K562 (cell line): ENCODE results near the gene AQP9. TPM values are rescaled to one million over a fixed set of nuclear protein-coding genes. Genes with fewer than 3 reads are reported as not detected.

Source experiments
- ATF7 ChIP-seq: fragments of 450-650 bp; IDR thresholded peaks from 2 replicates; pipeline ENCODE4 v1.7.1; 2014; ENCODE audit warnings: mild to moderate bottlenecking, moderate library complexity
- BMI1 ChIP-seq: fragments of 150-350 bp; IDR thresholded peaks from 2 replicates; pipeline ENCODE4 v1.6.1; 2014; ENCODE audit warnings: low read length
- CC2D1A ChIP-seq: fragments of 450-650 bp; IDR thresholded peaks from 2 replicates; pipeline ENCODE4 v1.6.1; 2017; ENCODE audit warnings: mild to moderate bottlenecking
- MBD2 ChIP-seq: sonication (generic); IDR thresholded peaks from 2 replicates; pipeline ENCODE4 v1.6.1; 2016; ENCODE audit warnings: low read depth, borderline replicate concordance
- MCM3 ChIP-seq: fragments of 450-650 bp; IDR thresholded peaks from 2 replicates; pipeline ENCODE4 v1.6.1; 2016
- MED1 ChIP-seq: sonication (generic); formaldehyde crosslinking; IDR thresholded peaks from 2 replicates; pipeline ENCODE4 v1.8.1; 2023; ENCODE audit warnings: missing genetic modification reagents, borderline replicate concordance
- RBM34 ChIP-seq: fragments of 200-400 bp; formaldehyde crosslinking; IDR thresholded peaks from 2 replicates; pipeline ENCODE4 v1.6.1; 2018; ENCODE audit warnings: low read length, borderline replicate concordance; ENCODE audit not compliant: insufficient read depth
- SNRNP70 ChIP-seq: fragments of 200-400 bp; formaldehyde crosslinking; optimal IDR thresholded peaks from 2 replicates; pipeline ENCODE3; 2017; ENCODE audit warnings: low read depth, low read length
- STAT5B ChIP-seq: fragments of 250-450 bp; sonication (Bioruptor Pico); IDR thresholded peaks from 2 replicates; pipeline ENCODE4 v1.8.0; 2021; ENCODE audit warnings: mild to moderate bottlenecking, inconsistent platforms
- TAF1 ChIP-seq: IDR thresholded peaks from 2 replicates; pipeline ENCODE4 v1.6.1; 2011; ENCODE audit warnings: mild to moderate bottlenecking, low read length, moderate library complexity; ENCODE audit not compliant: insufficient read depth, control insufficient read depth, severe bottlenecking; ENCODE audit errors: extremely low read depth
- ZNF239 ChIP-seq: fragments of 250-450 bp; sonication (Bioruptor Pico); IDR thresholded peaks from 2 replicates; pipeline ENCODE4 v1.4.0; 2020; ENCODE audit warnings: mild to moderate bottlenecking
- ZNF384 ChIP-seq: IDR thresholded peaks from 2 replicates; pipeline ENCODE4 v1.6.1; 2012; ENCODE audit warnings: low read depth, low read length, improper control_type of control experiment
- ZNF76 ChIP-seq: fragments of 250-450 bp; sonication (Bioruptor Pico); IDR thresholded peaks from 2 replicates; pipeline ENCODE4 v1.4.0; 2020; ENCODE audit warnings: mild to moderate bottlenecking, moderate library complexity, borderline replicate concordance
- polyA plus RNA-seq, 8 experiments: library from polyadenylated mRNA; depleted of rRNA in 4 of 8; stranded (reverse) in 5 of 8; unstranded in 3 of 8; fragments of >200 nt; fragmentation: Nextera tagmentation in 2 of 8; fragmentation: Illumina TruSeq in 1 of 8; extraction: Ambion mirVana in 2 of 8; extraction: Trizol in 1 of 8; gene quantifications; 2 replicates each; pipeline versions ENCODE4 v1.2.1 to v1.2.3, GENCODE V29; 2011 to 2014; ENCODE audit warnings: inconsistent platforms in 1 of 8, missing spikeins in 1 of 8
- total RNA-seq, 7 experiments: library from RNA; depleted of rRNA in 6 of 7; stranded (reverse); fragments of >200 nt in 6 of 7; fragmentation: Illumina TruSeq in 2 of 7; extraction: Trizol in 2 of 7; gene quantifications; 2 replicates each; pipeline versions ENCODE4 v1.2.1 to v1.2.3, GENCODE V29; 2011 to 2021; ENCODE audit warnings: low replicate concordance in 1 of 7
- TF ChIP-seq, protein P1 (sequence below): fragments of 250-450 bp; sonication (Bioruptor Pico); IDR thresholded peaks from 2 replicates; pipeline ENCODE4 v1.4.0; 2020; ENCODE audit warnings: borderline replicate concordance
- TF ChIP-seq, protein P2 (sequence below): fragments of 250-450 bp; sonication (Bioruptor Pico); IDR thresholded peaks from 2 replicates; pipeline ENCODE4 v1.9.0; 2021; ENCODE audit warnings: mild to moderate bottlenecking, inconsistent platforms
- TF ChIP-seq, protein P3 (sequence below): fragments of 450-650 bp; IDR thresholded peaks from 2 replicates; pipeline ENCODE4 v1.6.1; 2016
- TF ChIP-seq, protein P4 (sequence below): fragments of 200-800 bp; sonication (Bioruptor generic); IDR thresholded peaks from 2 replicates; pipeline ENCODE4 v1.6.1; 2016; ENCODE audit warnings: missing genetic modification characterization, missing compliant biosample characterization

AQP9 gene
- total and polyA plus RNA-seq, 9 of the 15 experiments (the other 6 are each of a cell fraction or from before 2014, with no cell fraction given): 0.04 to 0.33 (median 0.07) TPM; not detected in 4

DNA sequence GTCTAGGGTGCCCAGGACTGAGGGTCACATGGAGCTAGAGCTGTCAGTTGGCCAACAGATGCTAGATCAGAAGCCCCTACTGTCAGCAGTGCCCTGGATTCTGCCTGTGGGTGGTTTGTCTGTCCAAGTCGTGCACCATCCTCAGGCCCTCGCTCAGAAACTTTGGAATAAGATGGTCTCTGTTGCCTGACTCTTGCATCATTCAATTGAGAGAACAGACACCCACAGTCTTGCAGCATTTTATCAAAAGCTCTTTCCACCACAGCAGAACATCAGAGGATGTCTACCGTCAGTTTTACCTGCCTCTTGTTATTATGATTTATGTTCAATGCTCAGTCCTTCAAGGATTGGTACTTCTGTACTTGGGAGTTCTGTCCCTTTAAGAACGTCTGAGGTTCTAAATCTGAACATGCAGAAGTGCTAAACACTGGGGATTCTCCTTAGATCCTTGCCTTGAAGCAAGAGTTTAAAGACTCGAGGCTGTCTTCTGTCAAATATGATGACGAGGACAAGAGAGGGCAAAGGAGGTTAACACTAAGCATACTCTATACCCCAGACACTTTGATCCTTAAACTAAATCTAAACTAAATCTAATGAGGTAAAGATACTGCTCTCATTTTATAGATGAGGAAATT is 4.8 kb downstream of the AQP9 start (continued):
- TF ChIP-seq TAF1 (no peak), ZNF384 (no peak), ZNF239 (peak; percentile 16), BMI1 (no peak), STAT5B (CRISPR knock-in tag) (no peak), MED1 (no peak), MCM3 (no peak), ATF7 (peak; percentile 94), MBD2 (no peak), CC2D1A (no peak), RBM34 (no peak), SNRNP70 (no peak), ZNF76 (CRISPR knock-in tag) (no peak)
- TF ChIP-seq, protein P1, sequence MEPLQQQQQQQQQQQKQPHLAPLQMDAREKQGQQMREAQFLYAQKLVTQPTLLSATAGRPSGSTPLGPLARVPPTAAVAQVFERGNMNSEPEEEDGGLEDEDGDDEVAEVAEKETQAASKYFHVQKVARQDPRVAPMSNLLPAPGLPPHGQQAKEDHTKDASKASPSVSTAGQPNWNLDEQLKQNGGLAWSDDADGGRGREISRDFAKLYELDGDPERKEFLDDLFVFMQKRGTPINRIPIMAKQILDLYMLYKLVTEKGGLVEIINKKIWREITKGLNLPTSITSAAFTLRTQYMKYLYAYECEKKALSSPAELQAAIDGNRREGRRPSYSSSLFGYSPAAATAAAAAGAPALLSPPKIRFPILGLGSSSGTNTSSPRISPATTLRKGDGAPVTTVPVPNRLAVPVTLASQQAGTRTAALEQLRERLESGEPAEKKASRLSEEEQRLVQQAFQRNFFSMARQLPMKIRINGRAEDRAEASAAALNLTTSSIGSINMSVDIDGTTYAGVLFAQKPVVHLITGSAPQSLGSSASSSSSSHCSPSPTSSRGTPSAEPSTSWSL (CRISPR knock-in tag): no peak
- TF ChIP-seq, protein P2, sequence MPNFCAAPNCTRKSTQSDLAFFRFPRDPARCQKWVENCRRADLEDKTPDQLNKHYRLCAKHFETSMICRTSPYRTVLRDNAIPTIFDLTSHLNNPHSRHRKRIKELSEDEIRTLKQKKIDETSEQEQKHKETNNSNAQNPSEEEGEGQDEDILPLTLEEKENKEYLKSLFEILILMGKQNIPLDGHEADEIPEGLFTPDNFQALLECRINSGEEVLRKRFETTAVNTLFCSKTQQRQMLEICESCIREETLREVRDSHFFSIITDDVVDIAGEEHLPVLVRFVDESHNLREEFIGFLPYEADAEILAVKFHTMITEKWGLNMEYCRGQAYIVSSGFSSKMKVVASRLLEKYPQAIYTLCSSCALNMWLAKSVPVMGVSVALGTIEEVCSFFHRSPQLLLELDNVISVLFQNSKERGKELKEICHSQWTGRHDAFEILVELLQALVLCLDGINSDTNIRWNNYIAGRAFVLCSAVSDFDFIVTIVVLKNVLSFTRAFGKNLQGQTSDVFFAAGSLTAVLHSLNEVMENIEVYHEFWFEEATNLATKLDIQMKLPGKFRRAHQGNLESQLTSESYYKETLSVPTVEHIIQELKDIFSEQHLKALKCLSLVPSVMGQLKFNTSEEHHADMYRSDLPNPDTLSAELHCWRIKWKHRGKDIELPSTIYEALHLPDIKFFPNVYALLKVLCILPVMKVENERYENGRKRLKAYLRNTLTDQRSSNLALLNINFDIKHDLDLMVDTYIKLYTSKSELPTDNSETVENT (CRISPR knock-in tag): no peak
- TF ChIP-seq, protein P3, sequence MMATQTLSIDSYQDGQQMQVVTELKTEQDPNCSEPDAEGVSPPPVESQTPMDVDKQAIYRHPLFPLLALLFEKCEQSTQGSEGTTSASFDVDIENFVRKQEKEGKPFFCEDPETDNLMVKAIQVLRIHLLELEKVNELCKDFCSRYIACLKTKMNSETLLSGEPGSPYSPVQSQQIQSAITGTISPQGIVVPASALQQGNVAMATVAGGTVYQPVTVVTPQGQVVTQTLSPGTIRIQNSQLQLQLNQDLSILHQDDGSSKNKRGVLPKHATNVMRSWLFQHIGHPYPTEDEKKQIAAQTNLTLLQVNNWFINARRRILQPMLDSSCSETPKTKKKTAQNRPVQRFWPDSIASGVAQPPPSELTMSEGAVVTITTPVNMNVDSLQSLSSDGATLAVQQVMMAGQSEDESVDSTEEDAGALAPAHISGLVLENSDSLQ: peak; percentile 94
- TF ChIP-seq, protein P4, sequence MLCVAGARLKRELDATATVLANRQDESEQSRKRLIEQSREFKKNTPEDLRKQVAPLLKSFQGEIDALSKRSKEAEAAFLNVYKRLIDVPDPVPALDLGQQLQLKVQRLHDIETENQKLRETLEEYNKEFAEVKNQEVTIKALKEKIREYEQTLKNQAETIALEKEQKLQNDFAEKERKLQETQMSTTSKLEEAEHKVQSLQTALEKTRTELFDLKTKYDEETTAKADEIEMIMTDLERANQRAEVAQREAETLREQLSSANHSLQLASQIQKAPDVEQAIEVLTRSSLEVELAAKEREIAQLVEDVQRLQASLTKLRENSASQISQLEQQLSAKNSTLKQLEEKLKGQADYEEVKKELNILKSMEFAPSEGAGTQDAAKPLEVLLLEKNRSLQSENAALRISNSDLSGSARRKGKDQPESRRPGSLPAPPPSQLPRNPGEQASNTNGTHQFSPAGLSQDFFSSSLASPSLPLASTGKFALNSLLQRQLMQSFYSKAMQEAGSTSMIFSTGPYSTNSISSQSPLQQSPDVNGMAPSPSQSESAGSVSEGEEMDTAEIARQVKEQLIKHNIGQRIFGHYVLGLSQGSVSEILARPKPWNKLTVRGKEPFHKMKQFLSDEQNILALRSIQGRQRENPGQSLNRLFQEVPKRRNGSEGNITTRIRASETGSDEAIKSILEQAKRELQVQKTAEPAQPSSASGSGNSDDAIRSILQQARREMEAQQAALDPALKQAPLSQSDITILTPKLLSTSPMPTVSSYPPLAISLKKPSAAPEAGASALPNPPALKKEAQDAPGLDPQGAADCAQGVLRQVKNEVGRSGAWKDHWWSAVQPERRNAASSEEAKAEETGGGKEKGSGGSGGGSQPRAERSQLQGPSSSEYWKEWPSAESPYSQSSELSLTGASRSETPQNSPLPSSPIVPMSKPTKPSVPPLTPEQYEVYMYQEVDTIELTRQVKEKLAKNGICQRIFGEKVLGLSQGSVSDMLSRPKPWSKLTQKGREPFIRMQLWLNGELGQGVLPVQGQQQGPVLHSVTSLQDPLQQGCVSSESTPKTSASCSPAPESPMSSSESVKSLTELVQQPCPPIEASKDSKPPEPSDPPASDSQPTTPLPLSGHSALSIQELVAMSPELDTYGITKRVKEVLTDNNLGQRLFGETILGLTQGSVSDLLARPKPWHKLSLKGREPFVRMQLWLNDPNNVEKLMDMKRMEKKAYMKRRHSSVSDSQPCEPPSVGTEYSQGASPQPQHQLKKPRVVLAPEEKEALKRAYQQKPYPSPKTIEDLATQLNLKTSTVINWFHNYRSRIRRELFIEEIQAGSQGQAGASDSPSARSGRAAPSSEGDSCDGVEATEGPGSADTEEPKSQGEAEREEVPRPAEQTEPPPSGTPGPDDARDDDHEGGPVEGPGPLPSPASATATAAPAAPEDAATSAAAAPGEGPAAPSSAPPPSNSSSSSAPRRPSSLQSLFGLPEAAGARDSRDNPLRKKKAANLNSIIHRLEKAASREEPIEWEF: no peak
